Activated CD4-positive, alpha-beta T cell treated with anti-CD3 and anti-CD28 coated beads for 24 hours (primary cell): Measurements from ENCODE around the gene TBC1D7.

ENCODE experiments used
- DNase-seq, 2 donors: peaks; one replicate each; pipeline ENCODE4 v3.0.0-alpha.2; 2020; ENCODE audit warnings: low read depth in 2 of 2

TBC1D7 gene

GRCh38 chr6:13272131-13273046 lies 55.9 kb downstream of the TBC1D7 start:
- no peak for DNase-seq

- DNase-seq, result no peak
Measured at GRCh38 chr6:13268913-13269518, 59.3 kb downstream of the TBC1D7 start.

DNA sequence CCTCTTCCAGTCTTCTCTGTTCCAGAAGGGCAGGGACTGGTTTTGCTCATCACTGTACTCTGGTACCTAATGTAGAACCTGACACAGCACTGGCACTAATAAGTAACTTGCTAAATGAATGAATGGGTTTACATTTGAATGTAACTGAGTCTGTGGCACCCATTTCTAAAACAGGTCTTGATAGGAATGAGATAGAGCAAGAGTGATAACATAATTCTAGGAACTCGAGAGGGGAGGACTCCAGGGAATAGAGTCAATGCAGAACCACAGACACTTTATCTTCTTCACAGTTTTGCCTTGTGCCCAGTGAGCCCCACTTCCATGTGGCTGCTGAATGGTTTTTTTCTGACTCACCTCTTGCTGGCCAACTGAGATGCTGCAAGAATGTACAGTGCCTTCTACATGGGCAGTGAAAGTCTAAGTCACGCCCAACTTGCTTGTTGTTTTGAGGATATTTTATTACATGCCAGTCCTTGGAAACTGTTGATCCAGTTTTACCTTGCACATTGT lies 61.1 kb downstream of the TBC1D7 start:
- no peak for DNase-seq

GRCh38 chr6:13263669-13264068 lies 64.7 kb downstream of the TBC1D7 start:
- DNase-seq, result no peak

GRCh38 chr6:13262302-13263230 lies 65.8 kb downstream of the TBC1D7 start:
- DNase-seq, result no peak

- no peak for DNase-seq
Measured at GRCh38 chr6:13261464-13261994, 66.8 kb downstream of the TBC1D7 start.

DNA sequence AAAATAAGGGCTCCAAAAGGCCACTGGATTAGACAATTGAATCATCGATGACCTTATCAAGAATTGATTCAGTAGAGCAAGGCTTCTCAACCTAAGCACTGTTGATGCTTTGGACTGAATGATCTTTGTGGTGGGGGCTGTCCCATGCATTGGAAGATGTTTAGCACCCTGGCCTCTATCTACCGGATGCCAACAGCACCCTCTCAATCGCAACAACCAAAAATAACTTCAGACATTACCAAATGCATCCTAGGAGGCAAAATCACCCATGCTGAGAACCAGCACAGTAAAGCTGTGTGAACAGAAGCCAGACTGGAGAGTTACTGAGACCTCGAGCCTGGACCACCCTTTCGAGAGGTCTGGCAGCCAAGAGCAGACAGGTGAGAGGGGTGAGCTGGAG lies 67.5 kb downstream of the TBC1D7 start:
- no peak for DNase-seq

GRCh38 chr6:13260101-13260598 lies 68.2 kb downstream of the TBC1D7 start:
- no peak for DNase-seq

DNA sequence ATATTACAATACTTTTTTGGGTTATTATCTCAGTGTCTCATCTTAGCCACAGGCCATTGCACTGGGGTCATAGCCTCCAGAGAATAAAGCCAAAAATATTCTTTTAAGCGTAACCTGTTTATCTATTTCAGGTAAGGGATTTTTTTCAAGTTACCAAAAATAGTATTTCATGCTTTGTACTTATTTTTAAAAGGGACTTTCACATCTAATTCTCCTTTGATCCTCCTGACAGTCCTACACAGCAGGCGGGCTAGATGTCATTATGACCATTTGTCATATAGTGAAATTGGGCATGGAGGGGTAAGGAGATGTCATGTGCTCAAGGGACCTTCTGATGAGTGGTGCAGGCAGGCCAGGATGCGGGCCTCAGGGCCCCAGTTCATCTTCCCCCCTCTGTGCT lies 68.9 kb downstream of the TBC1D7 start:
- DNase-seq, result no peak

DNA sequence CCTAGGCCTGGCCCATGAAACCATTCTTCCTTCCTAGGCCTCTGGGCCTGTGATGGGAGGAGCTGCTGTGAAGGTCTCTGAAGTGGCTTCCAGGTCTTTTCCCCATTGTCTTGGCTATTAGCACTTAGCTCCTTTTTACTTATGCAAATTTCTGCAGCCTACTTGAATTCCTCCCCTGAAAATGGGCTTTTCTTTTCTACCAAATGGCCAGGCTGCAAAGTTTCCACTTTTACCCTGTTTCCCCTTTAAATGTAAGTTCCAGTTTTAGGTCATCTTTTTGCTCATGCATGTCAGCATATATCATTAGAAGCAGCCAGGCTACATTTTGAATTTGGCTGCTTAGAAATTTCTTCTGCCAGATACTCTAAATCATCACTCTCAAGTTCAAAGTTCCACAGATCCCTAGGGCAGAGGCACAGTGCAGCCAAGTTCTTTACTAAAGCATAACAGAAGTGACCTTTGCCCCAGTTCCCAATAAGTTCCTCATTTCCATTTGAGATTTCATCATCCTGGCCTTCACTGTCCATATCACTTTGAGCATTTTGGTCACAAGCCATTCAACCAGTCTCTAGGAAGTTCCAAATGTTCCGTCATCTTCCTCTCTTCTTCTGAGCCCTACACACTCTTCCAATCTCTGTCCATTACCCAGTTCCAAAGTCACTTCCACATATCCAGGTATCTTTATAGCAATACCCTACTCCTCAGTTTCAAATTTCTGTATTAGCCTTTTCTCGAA lies 71.9 kb downstream of the TBC1D7 start:
- DNase-seq, result no peak
